GM11168 (cell line): ENCODE results near the gene PRRT4.

Experiments
- in situ Hi-C: fragments of 300-500 bp; cut with MboI; formaldehyde crosslinking; loops from one replicate; pipeline ENCODE4 v1.12.0; 2022; ENCODE audit warnings: low sequenced_read_pairs; ENCODE audit not compliant: unreplicated experiment

The PRRT4 gene

DNA sequence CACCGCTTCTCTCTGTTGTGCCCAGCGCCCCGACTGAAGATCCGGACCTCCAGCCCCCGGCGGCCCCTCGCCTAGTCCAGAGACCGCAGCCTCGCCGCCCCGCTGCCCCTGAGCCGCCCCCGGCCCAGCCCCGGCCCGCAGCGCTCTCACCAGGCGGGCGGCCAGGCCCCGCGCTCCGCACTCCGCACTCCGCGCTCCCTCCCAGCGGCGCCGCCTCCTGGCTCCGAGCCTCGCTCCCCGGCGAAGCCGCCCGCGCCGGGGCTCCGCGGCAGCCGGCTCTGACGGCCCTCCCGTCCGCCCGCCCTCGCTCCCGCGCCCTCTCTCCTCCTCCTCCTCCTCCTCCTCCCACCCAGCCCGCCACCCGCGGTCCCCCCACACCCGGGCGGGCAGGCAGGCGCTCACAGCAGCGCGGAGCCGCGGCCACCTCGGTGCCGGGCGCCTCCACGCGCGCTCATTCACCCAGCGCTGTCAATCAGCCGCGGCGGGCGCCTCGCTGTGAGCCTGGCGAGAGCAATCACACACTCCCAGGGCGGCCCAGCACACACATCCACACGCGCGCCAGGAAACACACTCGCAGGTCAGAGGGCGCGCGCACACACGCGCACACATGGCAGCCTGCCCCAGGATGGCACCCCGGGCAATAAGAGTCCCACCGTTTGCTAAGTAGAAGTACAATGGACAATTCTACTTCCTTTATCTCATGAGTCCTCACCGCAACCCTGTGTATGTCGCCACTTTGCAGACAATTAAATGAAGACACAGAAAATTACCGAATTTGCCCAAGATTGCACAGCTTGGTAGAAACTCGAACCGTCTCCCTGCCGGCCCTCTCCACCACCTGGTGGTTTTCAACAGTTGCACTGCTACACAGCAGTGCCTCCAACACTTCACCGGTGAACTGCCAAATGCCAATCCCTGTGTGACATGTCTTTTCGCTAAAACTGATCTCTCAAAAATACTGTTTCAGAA, at the start of gene PRRT4:
Gene PRRT4, minus strand, starts transcription at position 280 of the 969 bp plus-strand sequence.
- in situ Hi-C loops, result no loop called here

- in situ Hi-C loops, result no loop called here
These were observed 48.9 kb upstream of the PRRT4 start for GRCh38 chr7:128410451-128410753.

DNA sequence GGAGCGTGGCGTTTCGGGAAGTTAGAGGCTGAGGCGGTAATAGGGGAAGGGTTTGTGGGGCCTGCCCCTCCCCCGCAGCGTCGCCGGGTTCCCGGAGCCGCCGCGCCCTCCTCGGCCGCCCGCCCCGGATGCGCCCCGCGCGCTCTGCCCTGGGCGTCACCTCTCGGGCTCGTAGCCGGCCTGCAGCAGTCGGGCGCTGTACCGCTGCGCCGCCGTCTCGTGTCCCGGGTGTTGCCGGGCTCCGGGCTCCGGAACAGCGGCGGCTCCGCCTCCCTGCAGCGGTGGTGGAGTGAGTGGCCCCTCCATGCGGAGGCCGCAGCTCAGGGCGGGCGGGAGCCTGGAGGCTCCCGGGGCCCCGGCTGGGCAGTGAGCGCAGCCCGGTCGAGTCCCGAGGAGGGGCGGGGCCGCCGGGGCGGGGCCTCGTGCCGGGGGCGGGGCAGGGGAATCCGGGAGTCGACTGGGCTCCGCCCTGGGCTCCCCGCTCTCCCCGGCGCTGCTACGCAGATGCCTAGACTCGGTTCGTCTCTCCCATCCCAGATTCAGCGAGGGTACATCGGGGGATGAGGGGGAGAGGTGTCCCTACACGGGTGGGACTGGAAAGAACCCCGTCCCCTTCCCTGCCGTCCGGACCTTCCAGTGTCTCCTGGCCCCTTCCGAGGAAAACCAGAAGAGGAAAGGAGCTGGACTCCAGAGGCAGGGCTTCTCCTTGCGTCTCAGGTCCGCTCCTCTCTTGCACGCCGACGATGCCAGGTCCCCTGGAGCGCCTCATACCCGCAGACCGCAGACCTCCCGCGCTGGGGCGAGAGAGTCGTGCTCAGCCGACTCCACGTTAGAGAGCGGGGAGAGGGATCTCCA, 48.3 kb upstream of the PRRT4 start, which contains the start of gene IMPDH1:
Gene IMPDH1, minus strand, starts transcription at position 387 of the 855 bp plus-strand sequence. Its CDS starts 81 bp downstream, at position 306.
- in situ Hi-C loops, result no loop called here

- in situ Hi-C loops, result no loop called here
These were observed 47.5 kb upstream of the PRRT4 start for GRCh38 chr7:128408709-128409595.

DNA sequence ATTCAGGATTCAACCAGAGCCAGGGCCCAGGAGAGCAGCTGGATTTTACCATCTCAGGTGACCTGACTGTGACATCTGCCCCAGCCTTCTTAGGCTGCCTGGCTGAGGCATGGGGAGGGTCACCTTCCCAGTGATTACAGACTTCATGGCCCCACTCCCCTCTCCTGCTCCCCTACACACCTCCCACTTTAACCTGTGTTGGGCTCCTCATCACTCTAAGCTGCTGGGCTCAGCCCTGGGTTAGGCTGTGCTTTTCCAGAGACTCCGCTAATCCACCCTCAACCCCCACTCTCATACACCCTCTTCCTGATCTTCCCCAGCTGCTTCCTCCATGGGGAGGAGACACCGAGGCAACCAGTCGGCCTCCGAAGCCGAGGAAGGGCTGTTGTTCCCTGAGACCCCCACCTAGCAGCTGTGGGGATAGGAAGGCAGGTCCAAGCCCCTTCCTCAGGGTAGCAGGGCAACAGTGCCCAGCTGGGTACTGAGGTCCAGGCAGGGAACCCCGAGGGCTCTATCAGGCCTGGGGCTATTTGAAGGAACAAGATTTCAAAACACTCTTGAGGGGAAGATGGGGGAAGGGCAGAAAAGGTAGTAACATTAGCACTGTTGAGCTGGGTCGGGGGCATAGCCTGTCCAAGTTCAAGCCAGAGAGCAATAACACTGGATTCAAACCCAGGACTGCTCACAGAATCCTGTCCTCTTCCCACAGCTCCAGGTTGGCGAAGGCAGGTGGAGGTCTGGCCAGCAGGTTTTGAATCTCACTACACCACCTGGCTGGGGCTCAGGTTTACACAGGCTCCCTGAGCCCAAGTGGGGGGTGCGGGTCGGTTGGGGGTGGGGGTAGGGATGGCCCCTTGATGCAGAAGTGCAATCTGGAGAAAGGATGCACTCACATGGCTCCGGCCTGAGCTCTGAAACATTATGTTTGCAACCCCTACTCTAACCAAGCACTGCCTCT, 46.5 kb upstream of the PRRT4 start:
- in situ Hi-C loops, result no loop called here

GRCh38 chr7:128407233-128407589, 45.7 kb upstream of the PRRT4 start:
- in situ Hi-C loops, result no loop called here

DNA sequence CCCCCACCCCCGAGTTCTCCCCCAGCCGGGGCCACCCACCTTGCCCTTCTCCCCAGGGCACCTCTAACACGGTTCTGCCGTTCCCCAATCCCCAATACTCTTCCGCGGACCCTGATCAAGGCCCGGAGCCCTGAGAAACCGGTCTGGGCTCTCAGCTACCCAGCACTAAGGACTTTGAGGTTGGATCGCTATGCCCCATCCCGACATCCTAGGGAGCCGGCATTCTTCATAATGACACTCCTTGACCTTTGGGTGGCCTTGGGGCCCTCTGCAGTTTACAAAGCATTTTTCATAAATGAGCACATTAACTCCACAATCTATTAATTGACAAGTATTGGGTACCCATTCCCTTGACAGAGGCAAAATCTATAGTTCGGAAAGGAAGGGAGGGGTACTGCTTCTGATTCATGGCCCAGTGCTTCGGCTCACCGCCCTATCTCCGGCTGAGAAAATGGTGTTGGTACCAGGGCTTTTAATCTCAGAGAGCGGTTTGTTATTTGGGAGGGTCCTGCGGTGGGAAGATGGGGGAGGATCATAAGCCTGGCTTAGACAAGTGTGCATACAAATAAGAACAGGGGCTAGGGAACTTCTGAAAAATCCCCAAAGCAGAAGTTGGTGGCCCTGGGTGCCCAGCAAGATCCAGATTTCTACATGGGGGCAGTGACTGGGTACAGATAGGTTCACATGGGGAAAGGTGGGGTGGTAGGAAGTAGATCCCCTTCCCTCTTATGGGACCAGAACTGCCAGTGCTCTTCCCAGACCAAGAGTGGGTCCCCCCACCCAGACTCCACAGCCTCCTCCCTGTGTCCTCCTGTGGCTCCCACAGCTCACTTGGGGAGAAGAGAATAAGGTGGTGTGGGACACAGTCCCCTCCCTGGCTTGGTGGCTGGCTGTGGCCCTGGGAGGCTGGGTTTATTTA, 45.1 kb upstream of the PRRT4 start:
- in situ Hi-C loops, result no loop called here

GRCh38 chr7:128405471-128406313, 44.2 kb upstream of the PRRT4 start:
- in situ Hi-C loops, result no loop called here

- in situ Hi-C loops, result no loop called here
These were observed 43.5 kb upstream of the PRRT4 start for GRCh38 chr7:128404886-128405470.

GRCh38 chr7:128404143-128404681, 42.7 kb upstream of the PRRT4 start:
- in situ Hi-C loops, result no loop called here

- in situ Hi-C loops, result no loop called here
These were observed 42.2 kb upstream of the PRRT4 start for GRCh38 chr7:128403676-128404075.

- in situ Hi-C loops, result no loop called here
These were observed 40.9 kb upstream of the PRRT4 start for GRCh38 chr7:128402356-128402755.

GRCh38 chr7:128400566-128400965, 39.1 kb upstream of the PRRT4 start:
- in situ Hi-C loops, result no loop called here

DNA sequence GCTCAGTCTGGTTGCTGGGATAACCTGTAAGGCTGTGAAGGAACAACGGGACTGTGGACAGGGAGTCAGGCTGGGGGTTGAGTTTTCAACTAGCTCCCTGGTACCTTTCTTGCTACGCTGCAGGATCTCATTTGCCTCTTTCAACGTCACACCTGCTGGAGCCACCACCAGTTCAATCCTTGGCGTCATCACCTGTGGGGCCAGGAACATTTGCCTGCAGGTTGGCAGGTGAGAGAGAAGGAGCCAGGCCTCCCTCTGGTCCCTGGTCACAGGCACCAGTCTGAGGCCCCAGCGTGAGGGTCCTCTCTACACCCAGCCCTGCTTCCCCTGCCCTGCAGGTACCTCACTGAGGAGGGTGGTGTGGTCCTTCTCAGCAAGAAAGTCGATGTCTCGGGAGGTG, 38.5 kb upstream of the PRRT4 start:
- in situ Hi-C loops, result no loop called here

DNA sequence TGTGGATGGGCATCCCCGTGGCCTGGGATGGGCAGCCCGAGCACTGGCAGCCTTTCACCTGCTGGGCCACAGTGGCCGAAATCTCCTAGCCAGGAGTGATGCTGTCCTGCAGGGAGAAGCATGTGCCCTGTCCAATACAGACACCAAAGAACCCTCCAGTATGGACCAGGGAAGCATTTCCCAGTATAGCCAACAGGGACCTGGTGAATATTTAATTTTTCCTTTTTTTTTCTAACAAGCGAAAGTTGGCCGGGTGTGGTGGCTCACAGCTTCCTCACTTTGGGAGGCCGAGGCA, 37.3 kb upstream of the PRRT4 start:
- in situ Hi-C loops, result no loop called here

DNA sequence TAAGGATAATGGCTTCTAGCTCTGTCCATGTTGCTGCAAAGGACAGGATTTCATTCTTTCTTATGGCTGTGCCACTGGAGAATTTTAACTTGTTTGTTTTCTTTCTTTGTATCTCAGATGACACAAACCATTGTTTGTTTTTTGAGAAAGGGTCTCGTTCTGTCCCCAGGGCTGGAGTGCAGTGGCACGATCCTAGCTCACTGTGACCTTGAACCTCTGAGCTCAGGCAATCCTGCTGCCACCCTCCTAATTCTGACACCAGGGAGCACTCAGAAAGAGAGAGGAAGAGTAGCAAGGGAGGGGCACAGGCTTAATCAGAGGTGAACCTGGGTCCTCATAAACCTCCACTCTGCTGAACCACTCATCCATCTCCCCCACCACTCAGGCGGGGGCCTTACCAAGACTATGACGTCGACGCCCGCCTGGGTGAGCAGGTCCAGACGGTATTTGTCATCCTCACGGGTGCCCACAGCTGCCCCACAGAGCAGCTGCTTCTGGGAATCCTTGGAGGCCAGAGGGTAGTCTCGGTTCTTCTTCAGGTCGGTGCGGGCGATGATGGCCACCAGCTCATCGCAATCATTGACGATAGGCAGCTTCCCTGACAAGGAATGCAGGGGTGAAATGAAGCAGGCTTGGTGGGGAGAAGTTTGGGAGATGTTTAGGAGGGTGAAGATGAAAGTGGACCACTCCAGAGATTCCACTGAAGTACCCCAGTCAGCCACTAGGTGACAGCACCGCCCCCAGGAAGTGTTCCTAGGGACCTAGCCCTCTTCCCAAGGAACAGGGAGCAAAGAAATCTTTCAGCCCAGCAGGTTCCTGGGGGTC, 36.7 kb upstream of the PRRT4 start:
- in situ Hi-C loops, result no loop called here
